ENCODE data around the gene TEX19. TPM values are rescaled to one million over a fixed set of nuclear protein-coding genes. Genes with fewer than 3 reads are reported as not detected.

TEX19 gene
- total RNA-seq, 2 experiments from 2014 or later: 2.0 to 3.4 TPM

GRCh38 chr17:82329683-82330321 lies 29.2 kb upstream of the TEX19 start:
- Histone ChIP-seq H3K4me1 (ENCODE audit: insufficient read depth, low read length, poor library complexity, severe bottlenecking) (peaks cover 14% of the 10 kb centered on the region), H4K20me1 (ENCODE audit: insufficient read depth, low read length) (no peaks in the 10 kb centered on the region), H3K9me2 (ENCODE audit: insufficient read depth, low read length) (no peaks in the 10 kb centered on the region), H3K9me3 (ENCODE audit: low read length) (no peaks in the 10 kb centered on the region), H3K4me2 (ENCODE audit: low read length) (no peak overlapping the region), H3K36me3 (ENCODE audit: insufficient read depth, low read length) (no peaks in the 10 kb centered on the region), H2AFZ (ENCODE audit: low read length) (no peak overlapping the region), H3K79me2 (ENCODE audit: insufficient read depth, low read depth, low read length) (no peaks in the 10 kb centered on the region), H3K27ac (ENCODE audit: low read depth, low read length, poor library complexity, severe bottlenecking) (no peak overlapping the region), H3K4me3 (ENCODE audit: low read depth, low read length, poor library complexity, severe bottlenecking) (no peak overlapping the region)
- no TSS peak for BruUV-seq (replicated peaks)
- ChIA-PET POLR2A (no interaction called here), CTCF (ENCODE audit: unreplicated experiment) (no interaction called here)
- intact Hi-C loops (cut with micrococcal nuclease; ENCODE audit: unreplicated experiment): no loop called here
- DNase-seq (ENCODE audit: low spot score): no peak
- TF ChIP-seq CTCF (conservative IDR thresholded peaks at IDR 0.05; ENCODE audit: low read length) (no peak), EZH2phosphoT487 (IDR thresholded peaks at IDR 0.05; ENCODE audit: borderline replicate concordance, low read depth, low read length) (no peak)

- no peaks in the 10 kb centered on the region for H4K20me1 ChIP-seq (ENCODE audit: insufficient read depth, low read length)
- H2AFZ ChIP-seq (ENCODE audit: low read length): no peak overlapping the region
- no peaks in the 10 kb centered on the region for H3K79me2 ChIP-seq (ENCODE audit: insufficient read depth, low read depth, low read length)
- no peaks in the 10 kb centered on the region for H3K36me3 ChIP-seq (ENCODE audit: insufficient read depth, low read length)
- no peak overlapping the region for H3K4me2 ChIP-seq (ENCODE audit: low read length)
- no peak overlapping the region for H3K27ac ChIP-seq (ENCODE audit: low read depth, low read length, poor library complexity, severe bottlenecking)
- H3K4me1 ChIP-seq (ENCODE audit: insufficient read depth, low read length, poor library complexity, severe bottlenecking): peaks cover 20% of the 10 kb centered on the region
- TF ChIP-seq EZH2phosphoT487 (IDR thresholded peaks at IDR 0.05; ENCODE audit: borderline replicate concordance, low read depth, low read length): no peak
- TF ChIP-seq CTCF (conservative IDR thresholded peaks at IDR 0.05; ENCODE audit: low read length): no peak
- no peaks in the 10 kb centered on the region for H3K9me2 ChIP-seq (ENCODE audit: insufficient read depth, low read length)
- POLR2A ChIA-PET: no interaction called here
- H3K9me3 ChIP-seq (ENCODE audit: low read length): no peaks in the 10 kb centered on the region
- CTCF ChIA-PET (ENCODE audit: unreplicated experiment): no interaction called here
- intact Hi-C loops (cut with micrococcal nuclease; ENCODE audit: unreplicated experiment): no loop called here
- no TSS peak for BruUV-seq (replicated peaks)
- peak; percentile 63 for DNase-seq (ENCODE audit: low spot score)
- no peak overlapping the region for H3K4me3 ChIP-seq (ENCODE audit: low read depth, low read length, poor library complexity, severe bottlenecking)
Observed at GRCh38 chr17:82330322-82331239, 28.5 kb upstream of the TEX19 start.

Data from OCI-LY7 (cell line).